K562 (cell line): ENCODE measurements around the gene LIN9. TPM values are rescaled to one million over a fixed set of nuclear protein-coding genes. Genes with fewer than 3 reads are reported as not detected.

Experiments
- ATAC-seq: fragments of 200-7000 bp; cut with Tn5 transposase; 3 replicates; pipeline ENCODE4 v1.9.1; 2020; ENCODE audit warnings: moderate library complexity
- BruUV-seq: library from RNA; stranded (reverse); fragments of 400-500 nt; replicated peaks from 2 replicates; lab custom pipeline; 2021; lab: Mats Ljungman, UMichigan
- CTCF ChIA-PET: fragments of 300-600 bp; formaldehyde crosslinking; extraction: SDS; loops from one replicate; lab custom pipeline; 2021; ENCODE audit warnings: low intra/inter-chr PET ratio; lab: Yijun Ruan, JAX
- POLR2A ChIA-PET: fragments of 300-600, 350-650 bp; sonication (Branson Sonifier 250); formaldehyde crosslinking; extraction: SDS; loops from one replicate; lab custom pipeline; 2021; ENCODE audit warnings: antibody characterized with exemption, inconsistent platforms; lab: Yijun Ruan, JAX
- DNase-seq, 4 experiments: peaks; one replicate each; pipeline versions ENCODE4 v3.0.0 to v3.0.0-alpha.2; 2011 to 2018; ENCODE audit warnings: low spot score in 3 of 4, mixed read lengths in 3 of 4; ENCODE audit errors: extremely low read depth in 1 of 4
- FAIRE-seq: peaks from 2 replicates; lab custom pipeline; 2011; peaks lifted over from hg19 to GRCh38; lab: Jason Lieb, UNC
- H2AFZ ChIP-seq: 2 replicates; pipeline ENCODE4 v1.6.0; 2011; ENCODE audit warnings: low read depth, low read length, control low read depth, inconsistent platforms
- H3K27ac ChIP-seq: fragments of 200-600 bp; 3 replicates; pipeline ENCODE4 v1.8.0; 2011; ENCODE audit warnings: low read depth, mild to moderate bottlenecking, control low read depth, inconsistent platforms, low read length, moderate library complexity, mixed read lengths; ENCODE audit errors: extremely low read depth
- H3K27me3 ChIP-seq, 2 experiments: fragments of 300-600 bp in 1 of 2; 2 replicates in 1 of 2; 3 replicates in 1 of 2; pipeline versions ENCODE4 v1.6.0 to v1.8.0; 2011; ENCODE audit warnings: inconsistent platforms in 2 of 2, low read length in 2 of 2, mild to moderate bottlenecking in 1 of 2, mixed read lengths in 1 of 2, moderate library complexity in 1 of 2; ENCODE audit not compliant: control insufficient read depth in 2 of 2, insufficient read depth in 2 of 2
- H3K36me3 ChIP-seq: fragments of 300-600 bp; 3 replicates; pipeline ENCODE4 v1.8.0; 2011; ENCODE audit warnings: mild to moderate bottlenecking, low read length, inconsistent platforms; ENCODE audit not compliant: control insufficient read depth, insufficient read depth
- H3K4me1 ChIP-seq, 2 experiments: fragments of 200-600 bp in 1 of 2; replicated peaks in 1 of 2; 2 replicates in 1 of 2; 3 replicates in 1 of 2; pipeline versions ENCODE4 v1.5.1 to v1.8.0; 2011; ENCODE audit warnings: inconsistent platforms in 2 of 2, low read length in 2 of 2, mild to moderate bottlenecking in 1 of 2, mixed read lengths in 1 of 2, moderate library complexity in 1 of 2; ENCODE audit not compliant: control insufficient read depth in 2 of 2, insufficient read depth in 2 of 2
- H3K4me2 ChIP-seq: 2 replicates; pipeline ENCODE4 v1.6.1; 2011; ENCODE audit warnings: low read length, control low read depth, inconsistent platforms, mixed read lengths; ENCODE audit not compliant: insufficient read depth
- H3K4me3 ChIP-seq: fragments of 200-600 bp; sonication (generic), shearing (Covaris generic); 2 replicates; pipeline ENCODE4 v1.5.1; 2016; ENCODE audit warnings: control low read depth, inconsistent platforms
- H3K79me2 ChIP-seq: fragments of 200-600 bp; 3 replicates; pipeline ENCODE4 v1.8.0; 2011; ENCODE audit warnings: low read length, inconsistent platforms; ENCODE audit not compliant: control insufficient read depth, insufficient read depth
- H3K9ac ChIP-seq, 2 experiments: 2 replicates each; pipeline versions ENCODE4 v1.6.0 to v1.6.1; 2011; ENCODE audit warnings: low read depth in 2 of 2, low read length in 2 of 2, control low read depth in 1 of 2, inconsistent platforms in 1 of 2, mild to moderate bottlenecking in 1 of 2, mixed read lengths in 1 of 2; ENCODE audit not compliant: insufficient read depth in 1 of 2
- H3K9me1 ChIP-seq: one replicate; pipeline ENCODE4 v1.6.0; 2011; ENCODE audit warnings: inconsistent platforms, mild to moderate bottlenecking, low read length, moderate library complexity; ENCODE audit not compliant: control insufficient read depth, insufficient read depth
- H3K9me3 ChIP-seq: replicated peaks from 2 replicates; pipeline ENCODE4 v1.5.1; 2011; ENCODE audit warnings: low read depth, low read length, inconsistent platforms; ENCODE audit not compliant: control insufficient read depth, insufficient read depth
- H4K20me1 ChIP-seq: replicated peaks from 2 replicates; pipeline ENCODE4 v1.6.1; 2011; ENCODE audit warnings: low read length, inconsistent platforms, mixed read lengths; ENCODE audit not compliant: control insufficient read depth, insufficient read depth
- AFF1 ChIP-seq, 2 experiments: fragments of 450-650 bp; IDR thresholded peaks; 2 replicates each; pipeline ENCODE4 v1.6.1; 2018; ENCODE audit warnings: mild to moderate bottlenecking in 2 of 2, low read depth in 1 of 2; ENCODE audit not compliant: partially characterized antibody in 2 of 2
- EP300 ChIP-seq: IDR thresholded peaks from 2 replicates; pipeline ENCODE4 v1.6.1; 2012; ENCODE audit warnings: low read length, improper control_type of control experiment
- HEY1 ChIP-seq: fragments of 250-450 bp; sonication (Bioruptor Pico); IDR thresholded peaks from 2 replicates; pipeline ENCODE4 v1.5.0; 2020; ENCODE audit warnings: mild to moderate bottlenecking, moderate library complexity, borderline replicate concordance
- NFRKB ChIP-seq: fragments of 450-650 bp; IDR thresholded peaks from 2 replicates; pipeline ENCODE4 v1.6.1; 2016; ENCODE audit warnings: low read depth
- RBFOX2 ChIP-seq: fragments of 200-400 bp; formaldehyde crosslinking; IDR thresholded peaks from 2 replicates; pipeline ENCODE4 v1.6.1; 2017; ENCODE audit warnings: low read depth, mild to moderate bottlenecking, low read length, moderate library complexity
- TCF3 ChIP-seq: sonication (generic); formaldehyde crosslinking; IDR thresholded peaks from 2 replicates; pipeline ENCODE4 v1.4.0; 2020; ENCODE audit warnings: mild to moderate bottlenecking, missing genetic modification reagents
- WGBS: fragments of 100-300 bp; shearing (Covaris generic); methylation state at CpG from one replicate; pipeline ENCODE4 v1.1.6; 2016; ENCODE audit warnings: low coverage, mixed read lengths; ENCODE audit not compliant: insufficient coverage; ENCODE audit errors: missing lambda C conversion rate; 5-methylcytosine and 5-hydroxymethylcytosine counted together
- in situ Hi-C: fragments of 300-500 bp; cut with MboI; formaldehyde crosslinking; loops from 4 replicates; pipeline ENCODE4 v1.15.0; 2018; ENCODE audit warnings: inconsistent platforms, mixed read lengths
- intact Hi-C: fragments of 100-400 bp; cut with micrococcal nuclease; formaldehyde crosslinking; loops from 2 replicates; pipeline ENCODE4 v1.14.2; 2022
- polyA plus RNA-seq, 8 experiments: library from polyadenylated mRNA; depleted of rRNA in 4 of 8; stranded (reverse) in 5 of 8; unstranded in 3 of 8; fragments of >200 nt; fragmentation: Nextera tagmentation in 2 of 8; fragmentation: Illumina TruSeq in 1 of 8; extraction: Ambion mirVana in 2 of 8; extraction: Trizol in 1 of 8; gene quantifications; 2 replicates each; pipeline versions ENCODE4 v1.2.1 to v1.2.3, GENCODE V29; 2011 to 2014; ENCODE audit warnings: inconsistent platforms in 1 of 8, missing spikeins in 1 of 8
- total RNA-seq, 7 experiments: library from RNA; depleted of rRNA in 6 of 7; stranded (reverse); fragments of >200 nt in 6 of 7; fragmentation: Illumina TruSeq in 2 of 7; extraction: Trizol in 2 of 7; gene quantifications; 2 replicates each; pipeline versions ENCODE4 v1.2.1 to v1.2.3, GENCODE V29; 2011 to 2021; ENCODE audit warnings: low replicate concordance in 1 of 7
- TF ChIP-seq, protein P1 (sequence below): fragments of 450-650 bp; IDR thresholded peaks from 2 replicates; pipeline ENCODE4 v1.6.1; 2016; ENCODE audit warnings: mild to moderate bottlenecking
- TF ChIP-seq, protein P2 (sequence below): IDR thresholded peaks from 2 replicates; pipeline ENCODE4 v1.6.1; 2011; ENCODE audit warnings: borderline replicate concordance, low read depth, mild to moderate bottlenecking, moderate library complexity, low read length; ENCODE audit not compliant: insufficient read depth, poor library complexity, severe bottlenecking

LIN9 gene
- total and polyA plus RNA-seq, 9 of the 15 experiments (the other 6 are each of a cell fraction or from before 2014, with no cell fraction given) = 18.8 to 33.0 (median 25.5) TPM

GRCh38 chr1:226353698-226354525 is 44.9 kb upstream of the LIN9 start:
- Histone ChIP-seq H3K9ac (no peak overlapping the region; a peak in 1 of 4 replicates), H3K27me3 (no peaks in the 10 kb centered on the region), H3K79me2 (no peaks in the 10 kb centered on the region), H3K4me1 (peaks cover 18 to 20% of the 10 kb centered on the region in 2 experiments), H3K4me3 (no peak overlapping the region), H3K4me2 (no peak overlapping the region), H3K9me3 (no peaks in the 10 kb centered on the region), H3K36me3 (peaks cover 18% of the 10 kb centered on the region), H4K20me1 (no peaks in the 10 kb centered on the region; the same call in 1 of the 2 replicates), H2AFZ (no peak overlapping the region), H3K9me1 (no peaks in the 10 kb centered on the region), H3K27ac (no peak overlapping the region)
- TF ChIP-seq TCF3 (peak; percentile 52; the same call in 1 of the 2 replicates), RBFOX2 (no peak), NFRKB (no peak), HEY1 (no peak), AFF1 (IDR thresholded peaks at IDR 0.05; ENCODE audit: low read depth in 1 of 2, partially characterized antibody in 2 of 2) (no peak), EP300 (no peak)
- TF ChIP-seq, protein P1, sequence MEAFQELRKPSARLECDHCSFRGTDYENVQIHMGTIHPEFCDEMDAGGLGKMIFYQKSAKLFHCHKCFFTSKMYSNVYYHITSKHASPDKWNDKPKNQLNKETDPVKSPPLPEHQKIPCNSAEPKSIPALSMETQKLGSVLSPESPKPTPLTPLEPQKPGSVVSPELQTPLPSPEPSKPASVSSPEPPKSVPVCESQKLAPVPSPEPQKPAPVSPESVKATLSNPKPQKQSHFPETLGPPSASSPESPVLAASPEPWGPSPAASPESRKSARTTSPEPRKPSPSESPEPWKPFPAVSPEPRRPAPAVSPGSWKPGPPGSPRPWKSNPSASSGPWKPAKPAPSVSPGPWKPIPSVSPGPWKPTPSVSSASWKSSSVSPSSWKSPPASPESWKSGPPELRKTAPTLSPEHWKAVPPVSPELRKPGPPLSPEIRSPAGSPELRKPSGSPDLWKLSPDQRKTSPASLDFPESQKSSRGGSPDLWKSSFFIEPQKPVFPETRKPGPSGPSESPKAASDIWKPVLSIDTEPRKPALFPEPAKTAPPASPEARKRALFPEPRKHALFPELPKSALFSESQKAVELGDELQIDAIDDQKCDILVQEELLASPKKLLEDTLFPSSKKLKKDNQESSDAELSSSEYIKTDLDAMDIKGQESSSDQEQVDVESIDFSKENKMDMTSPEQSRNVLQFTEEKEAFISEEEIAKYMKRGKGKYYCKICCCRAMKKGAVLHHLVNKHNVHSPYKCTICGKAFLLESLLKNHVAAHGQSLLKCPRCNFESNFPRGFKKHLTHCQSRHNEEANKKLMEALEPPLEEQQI = no peak
- TF ChIP-seq, protein P2, sequence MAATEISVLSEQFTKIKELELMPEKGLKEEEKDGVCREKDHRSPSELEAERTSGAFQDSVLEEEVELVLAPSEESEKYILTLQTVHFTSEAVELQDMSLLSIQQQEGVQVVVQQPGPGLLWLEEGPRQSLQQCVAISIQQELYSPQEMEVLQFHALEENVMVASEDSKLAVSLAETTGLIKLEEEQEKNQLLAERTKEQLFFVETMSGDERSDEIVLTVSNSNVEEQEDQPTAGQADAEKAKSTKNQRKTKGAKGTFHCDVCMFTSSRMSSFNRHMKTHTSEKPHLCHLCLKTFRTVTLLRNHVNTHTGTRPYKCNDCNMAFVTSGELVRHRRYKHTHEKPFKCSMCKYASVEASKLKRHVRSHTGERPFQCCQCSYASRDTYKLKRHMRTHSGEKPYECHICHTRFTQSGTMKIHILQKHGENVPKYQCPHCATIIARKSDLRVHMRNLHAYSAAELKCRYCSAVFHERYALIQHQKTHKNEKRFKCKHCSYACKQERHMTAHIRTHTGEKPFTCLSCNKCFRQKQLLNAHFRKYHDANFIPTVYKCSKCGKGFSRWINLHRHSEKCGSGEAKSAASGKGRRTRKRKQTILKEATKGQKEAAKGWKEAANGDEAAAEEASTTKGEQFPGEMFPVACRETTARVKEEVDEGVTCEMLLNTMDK = no peak
- peak in 1 of 4 experiments; percentile 25 for DNase-seq
- no peak for FAIRE-seq
- peak; percentile 8 for ATAC-seq
- ChIA-PET POLR2A (interaction anchor here (0.5 to 1.6 kb wide), 6 partner anchors 8 to 1895 kb away, joined by 3 to 6 read pairs (median 4); no protein-coding TSS in a partner anchor), CTCF (no interaction called here)
- in situ Hi-C loops = no loop called here
- intact Hi-C loops = no loop called here
- WGBS = 37% methylated on average over 15 of the region's 15 CpGs
- BruUV-seq = no TSS peak
